GM06990 (cell line): ENCODE measurements around the gene APCDD1L.
"Not testable (repeated sequence)": the region's sequence is repeated elsewhere in the genome, so short reads cannot be mapped to it uniquely, and the experiment has no call there.

ENCODE experiments used
- DNase-seq: peaks from one replicate; pipeline ENCODE4 v3.0.0-alpha.2; 2011; ENCODE audit not compliant: insufficient read length; ENCODE audit errors: extremely low read depth
- H3K27me3 ChIP-seq: replicated peaks from 2 replicates; pipeline ENCODE4 v1.6.0; 2011; ENCODE audit warnings: low read length; ENCODE audit not compliant: control insufficient read depth, insufficient read depth
- H3K36me3 ChIP-seq: 2 replicates; pipeline ENCODE4 v1.5.1; 2011; ENCODE audit warnings: low read length; ENCODE audit not compliant: control insufficient read depth, insufficient read depth
- H3K4me3 ChIP-seq: replicated peaks from 2 replicates; pipeline ENCODE4 v1.5.1; 2011; ENCODE audit warnings: low read depth, mild to moderate bottlenecking, control low read depth, low read length
- CTCF ChIP-seq: IDR thresholded peaks from 2 replicates; pipeline ENCODE4 v1.5.1; 2011; ENCODE audit warnings: low read length, control low read depth, mild to moderate bottlenecking, inconsistent platforms; ENCODE audit not compliant: insufficient read depth, poor library complexity, severe bottlenecking

Gene APCDD1L

GRCh38 chr20:58543274-58543673, 28.1 kb upstream of the APCDD1L start:
- no peak for DNase-seq
- no peak overlapping the region for H3K4me3 ChIP-seq
- TF ChIP-seq CTCF = no peak
- peaks cover 1% of the 10 kb centered on the region; the same call in 1 of the 2 replicates for H3K27me3 ChIP-seq
- H3K36me3 ChIP-seq = no peaks in the 10 kb centered on the region

- no peaks in the 10 kb centered on the region for H3K36me3 ChIP-seq
- DNase-seq = no peak
- no peak overlapping the region for H3K4me3 ChIP-seq
- no peak for TF ChIP-seq CTCF
- peaks cover 1% of the 10 kb centered on the region; the same call in 1 of the 2 replicates for H3K27me3 ChIP-seq
These were observed 27.4 kb upstream of the APCDD1L start for GRCh38 chr20:58542411-58543095.

- DNase-seq, H3K36me3 ChIP-seq, H3K27me3 ChIP-seq, H3K4me3 ChIP-seq: not testable (repeated sequence)
These were observed 26.8 kb upstream of the APCDD1L start for GRCh38 chr20:58542034-58542410.

GRCh38 chr20:58538752-58539151, 23.6 kb upstream of the APCDD1L start:
- DNase-seq = no peak
- TF ChIP-seq CTCF = no peak
- H3K4me3 ChIP-seq = no peak overlapping the region
- no peaks in the 10 kb centered on the region for H3K36me3 ChIP-seq
- H3K27me3 ChIP-seq = no peaks in the 10 kb centered on the region; the same call in 1 of the 2 replicates

- no peak overlapping the region for H3K4me3 ChIP-seq
- no peaks in the 10 kb centered on the region for H3K27me3 ChIP-seq
- no peak for TF ChIP-seq CTCF
- no peak for DNase-seq
- H3K36me3 ChIP-seq = no peaks in the 10 kb centered on the region
These were observed 22.6 kb upstream of the APCDD1L start for GRCh38 chr20:58537831-58538230.

- no peak for TF ChIP-seq CTCF
- Histone ChIP-seq H3K4me3 (no peak overlapping the region), H3K36me3 (no peaks in the 10 kb centered on the region), H3K27me3 (no peaks in the 10 kb centered on the region)
- DNase-seq = no peak
These were observed 21.1 kb upstream of the APCDD1L start for GRCh38 chr20:58536289-58536688.
